Neural cell (in vitro differentiated cells): ENCODE results near the gene FBXW8. TPM values are rescaled to one million over a fixed set of nuclear protein-coding genes. Genes with fewer than 3 reads are reported as not detected.

Experiments used
- H2AFZ ChIP-seq: fragments of 200-600, 300-800 bp; sonication (generic), shearing (Covaris generic); 2 replicates; pipeline ENCODE4 v1.6.0; 2014; ENCODE audit warnings: low read depth, mild to moderate bottlenecking, antibody characterized with exemption, low read length, moderate library complexity
- H3F3A ChIP-seq: fragments of 200-600 bp; shearing (Covaris generic); 2 replicates; pipeline ENCODE4 v1.6.1; 2016; ENCODE audit warnings: mild to moderate bottlenecking, moderate library complexity, mixed read lengths, antibody characterized with exemption, low read length; ENCODE audit not compliant: insufficient read depth, poor library complexity, severe bottlenecking
- H3K27ac ChIP-seq: fragments of 200-600, 300-800 bp; sonication (generic), shearing (Covaris generic); 2 replicates; pipeline ENCODE4 v1.5.1; 2014; ENCODE audit warnings: mild to moderate bottlenecking, low read length, moderate library complexity
- H3K27me3 ChIP-seq: fragments of 300-800, 200-600 bp; sonication (generic), shearing (Covaris generic); 2 replicates; pipeline ENCODE4 v1.6.0; 2014; ENCODE audit warnings: mild to moderate bottlenecking, low read depth, low read length, moderate library complexity; ENCODE audit not compliant: insufficient read depth
- H3K36me3 ChIP-seq: fragments of 300-800, 200-600 bp; sonication (generic), shearing (Covaris generic); 2 replicates; pipeline ENCODE4 v1.5.1; 2014; ENCODE audit warnings: mild to moderate bottlenecking, antibody characterized with exemption, low read length, moderate library complexity; ENCODE audit not compliant: insufficient read depth
- H3K4me2 ChIP-seq: fragments of 300-800, 200-600 bp; sonication (generic), shearing (Covaris generic); 2 replicates; pipeline ENCODE4 v1.6.0; 2014; ENCODE audit warnings: mild to moderate bottlenecking, low read length
- H3K4me3 ChIP-seq: fragments of 300-800, 200-600 bp; sonication (generic), shearing (Covaris generic); 2 replicates; pipeline ENCODE4 v1.5.1; 2014; ENCODE audit warnings: mild to moderate bottlenecking, low read length, moderate library complexity
- H3K79me2 ChIP-seq: fragments of 200-600 bp; shearing (Covaris generic); replicated peaks from 2 replicates; pipeline ENCODE4 v1.6.0; 2014; ENCODE audit warnings: mild to moderate bottlenecking, low read length, moderate library complexity; ENCODE audit not compliant: insufficient read depth
- H3K9ac ChIP-seq: fragments of 300-800, 200-600 bp; sonication (generic), shearing (Covaris generic); 2 replicates; pipeline ENCODE4 v1.6.1; 2016; ENCODE audit warnings: mild to moderate bottlenecking, low read length, mixed read lengths
- H3K9me2 ChIP-seq: fragments of 200-600 bp; shearing (Covaris generic); 2 replicates; pipeline ENCODE4 v1.6.1; 2016; ENCODE audit warnings: mild to moderate bottlenecking, low read length, mixed read lengths; ENCODE audit not compliant: insufficient read depth
- H3K9me3 ChIP-seq: fragments of 200-600, 300-800 bp; sonication (generic), shearing (Covaris generic); 2 replicates; pipeline ENCODE4 v1.6.1; 2016; ENCODE audit warnings: mild to moderate bottlenecking, mixed run types, low read length, moderate library complexity, mixed read lengths
- H4K20me1 ChIP-seq: fragments of 200-600 bp; shearing (Covaris generic); 2 replicates; pipeline ENCODE4 v1.6.1; 2016; ENCODE audit warnings: mild to moderate bottlenecking, mixed run types; ENCODE audit not compliant: insufficient read depth
- CTCF ChIP-seq: fragments of 450-650 bp; IDR thresholded peaks from 2 replicates; pipeline ENCODE4 v1.5.1; 2014; ENCODE audit warnings: antibody characterized with exemption, mild to moderate bottlenecking, moderate library complexity; ENCODE audit not compliant: poor library complexity, severe bottlenecking
- EP300 ChIP-seq: fragments of 450-650 bp; conservative IDR thresholded peaks from 2 replicates; pipeline ENCODE4 v1.6.1; 2014; ENCODE audit warnings: antibody characterized with exemption, mild to moderate bottlenecking, moderate library complexity; ENCODE audit not compliant: poor library complexity, severe bottlenecking
- EZH2 ChIP-seq: fragments of 200-600, 300-800 bp; shearing (Covaris generic), sonication (generic); IDR thresholded peaks from 2 replicates; pipeline ENCODE4 v1.6.1; 2014; ENCODE audit warnings: antibody characterized with exemption, low read length, borderline replicate concordance, mild to moderate bottlenecking; ENCODE audit not compliant: insufficient read depth, poor library complexity, severe bottlenecking
- MXI1 ChIP-seq: fragments of 450-650 bp; conservative IDR thresholded peaks from 2 replicates; pipeline ENCODE4 v1.6.1; 2014; ENCODE audit warnings: antibody characterized with exemption, mild to moderate bottlenecking; ENCODE audit not compliant: poor library complexity, severe bottlenecking
- POLR2AphosphoS5 ChIP-seq: IDR thresholded peaks from 2 replicates; pipeline ENCODE4 v1.6.1; 2012
- RAD21 ChIP-seq: fragments of 450-650 bp; conservative IDR thresholded peaks from 2 replicates; pipeline ENCODE4 v1.6.1; 2014; ENCODE audit warnings: antibody characterized with exemption, mild to moderate bottlenecking, moderate library complexity
- REST ChIP-seq: IDR thresholded peaks from 2 replicates; pipeline ENCODE4 v1.6.1; 2012; ENCODE audit warnings: borderline replicate concordance
- SMC3 ChIP-seq: fragments of 450-650 bp; conservative IDR thresholded peaks from 2 replicates; pipeline ENCODE4 v1.6.1; 2014; ENCODE audit warnings: antibody characterized with exemption, mild to moderate bottlenecking, moderate library complexity; ENCODE audit not compliant: poor library complexity
- TAF1 ChIP-seq: IDR thresholded peaks from 2 replicates; pipeline ENCODE4 v1.6.1; 2012; ENCODE audit warnings: low read depth
- polyA plus RNA-seq: library from polyadenylated mRNA; depleted of rRNA; stranded (reverse); fragments of >200 nt; gene quantifications from 2 replicates; pipeline ENCODE4 v1.2.3, GENCODE V29; 2014

FBXW8 gene
- polyA plus RNA-seq, 1 donor from 2014 or later, result 5.6 TPM

- H4K20me1 ChIP-seq, result no peaks in the 10 kb centered on the region
- H3K9me3 ChIP-seq, result no peaks in the 10 kb centered on the region
- no peaks in the 10 kb centered on the region for H3K9me2 ChIP-seq
- H2AFZ ChIP-seq, result no peak overlapping the region
- H3K36me3 ChIP-seq, result peaks cover 6% of the 10 kb centered on the region
- no peaks in the 10 kb centered on the region for H3K27me3 ChIP-seq
- no peaks in the 10 kb centered on the region for H3F3A ChIP-seq
- no peak overlapping the region for H3K27ac ChIP-seq
- TF ChIP-seq TAF1 (no peak), EP300 (no peak), REST (no peak), CTCF (no peak), RAD21 (no peak), SMC3 (no peak)
- H3K79me2 ChIP-seq, result no peaks in the 10 kb centered on the region
- H3K4me3 ChIP-seq, result no peak overlapping the region
- H3K4me2 ChIP-seq, result no peak overlapping the region
- H3K9ac ChIP-seq, result no peak overlapping the region
These were observed 40.0 kb downstream of the FBXW8 start for GRCh38 chr12:116950628-116951325.

- no peak overlapping the region for H3K4me3 ChIP-seq
- TF ChIP-seq SMC3 (no peak), RAD21 (no peak), EZH2 (no peak), MXI1 (no peak), EP300 (no peak), REST (no peak), TAF1 (no peak), POLR2AphosphoS5 (no peak), CTCF (no peak)
- H3K79me2 ChIP-seq, result no peaks in the 10 kb centered on the region
- no peaks in the 10 kb centered on the region for H3F3A ChIP-seq
- H3K9ac ChIP-seq, result no peak overlapping the region
- no peaks in the 10 kb centered on the region for H4K20me1 ChIP-seq
- H3K27me3 ChIP-seq, result no peaks in the 10 kb centered on the region
- no peak overlapping the region for H3K27ac ChIP-seq
- H3K9me2 ChIP-seq, result no peaks in the 10 kb centered on the region
- no peak overlapping the region for H3K4me2 ChIP-seq
- no peaks in the 10 kb centered on the region for H3K9me3 ChIP-seq
- no peaks in the 10 kb centered on the region for H3K36me3 ChIP-seq
- H2AFZ ChIP-seq, result no peak overlapping the region
These were observed 44.1 kb downstream of the FBXW8 start for GRCh38 chr12:116954710-116955381.
